GM19023 (cell line): ENCODE data around the gene CRACR2B.

Experiments
- ATAC-seq: cut with Tn5 transposase; IDR thresholded peaks from one replicate; pipeline ENCODE4 v1.9.1; 2021; ENCODE audit warnings: mild to moderate bottlenecking, moderate library complexity; ENCODE audit not compliant: unreplicated experiment

Gene CRACR2B

GRCh38 chr11:837189-837989 is 9.7 kb downstream of the CRACR2B start:
- ATAC-seq, result no peak

- ATAC-seq, result no peak
Measured at GRCh38 chr11:837990-838307, 10.2 kb downstream of the CRACR2B start.

GRCh38 chr11:838441-839279 is 10.9 kb downstream of the CRACR2B start:
- no peak for ATAC-seq

- no peak for ATAC-seq
Measured at GRCh38 chr11:839280-839623, 11.5 kb downstream of the CRACR2B start.

GRCh38 chr11:839875-840617 is 12.3 kb downstream of the CRACR2B start:
- no peak for ATAC-seq

- peak; percentile 34 for ATAC-seq
Measured at GRCh38 chr11:841981-842369, 14.3 kb downstream of the CRACR2B start.

- ATAC-seq, result peak; percentile 68
Measured at GRCh38 chr11:842370-843002, 14.8 kb downstream of the CRACR2B start, which contains the start of the genes POLR2L and TSPAN4. Gene POLR2L (minus strand): TSS chr11:842529. CDS start chr11:842508, 21 bp downstream. Gene TSPAN4 (plus strand): TSS chr11:842852. CDS start chr11:850305, 7,453 bp downstream.

GRCh38 chr11:843086-843734 is 15.5 kb downstream of the CRACR2B start:
- peak; percentile 4 for ATAC-seq

- ATAC-seq, result no peak
Measured at GRCh38 chr11:843818-844692, 16.3 kb downstream of the CRACR2B start.

GRCh38 chr11:844693-845644 is 17.2 kb downstream of the CRACR2B start:
- no peak for ATAC-seq

GRCh38 chr11:845872-846495 is 18.3 kb downstream of the CRACR2B start:
- no peak for ATAC-seq

GRCh38 chr11:846496-847098 is 18.9 kb downstream of the CRACR2B start:
- no peak for ATAC-seq

GRCh38 chr11:847876-848275 is 20.2 kb downstream of the CRACR2B start:
- no peak for ATAC-seq

- no peak for ATAC-seq
Measured at GRCh38 chr11:848380-848931, 20.7 kb downstream of the CRACR2B start.

GRCh38 chr11:849104-849824 is 21.5 kb downstream of the CRACR2B start:
- no peak for ATAC-seq

GRCh38 chr11:849951-850774 is 22.4 kb downstream of the CRACR2B start:
- ATAC-seq, result no peak
